GM18498 (cell line): ENCODE data around the gene CA10.

Experiments used
- ATAC-seq: cut with Tn5 transposase; IDR thresholded peaks from one replicate; pipeline ENCODE4 v1.9.1; 2021; ENCODE audit warnings: mild to moderate bottlenecking, moderate library complexity; ENCODE audit not compliant: unreplicated experiment

The CA10 gene

DNA sequence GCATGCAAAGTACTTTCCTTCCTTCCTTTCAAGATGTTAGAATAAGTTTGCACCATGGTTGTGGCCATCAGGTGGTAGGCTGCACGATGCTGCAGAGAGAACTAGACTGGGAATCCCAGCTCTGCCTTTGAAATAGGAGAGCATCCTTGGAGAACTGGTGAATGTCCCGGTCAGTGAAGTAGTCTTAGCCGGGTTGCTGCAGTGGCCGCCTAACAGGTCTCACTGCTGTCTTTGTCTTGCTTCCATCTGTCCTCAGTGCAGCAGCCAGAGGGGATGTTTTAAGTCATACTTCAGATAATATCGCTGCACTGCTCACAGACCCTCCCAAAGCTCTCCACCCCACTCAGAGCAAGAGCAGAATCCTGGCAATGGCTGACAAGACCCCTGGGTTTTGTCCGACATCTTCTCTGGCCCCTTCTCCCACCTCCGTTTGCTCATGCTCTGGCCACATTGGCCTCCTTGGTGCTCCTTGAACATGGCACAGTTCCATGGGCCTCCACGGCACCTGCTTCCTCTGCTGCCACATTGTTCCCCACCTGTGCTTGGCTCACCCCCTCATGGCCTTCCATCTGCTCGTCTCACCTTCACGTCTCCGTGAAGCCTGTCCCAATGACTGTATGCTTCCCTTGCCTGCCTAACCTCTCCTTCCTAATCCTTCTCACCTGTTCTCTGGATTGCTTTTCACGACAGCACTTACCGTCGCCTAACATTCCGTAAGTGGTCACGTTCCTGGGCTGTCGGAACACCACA is 458.3 kb downstream of the CA10 start:
- no peak for ATAC-seq

DNA sequence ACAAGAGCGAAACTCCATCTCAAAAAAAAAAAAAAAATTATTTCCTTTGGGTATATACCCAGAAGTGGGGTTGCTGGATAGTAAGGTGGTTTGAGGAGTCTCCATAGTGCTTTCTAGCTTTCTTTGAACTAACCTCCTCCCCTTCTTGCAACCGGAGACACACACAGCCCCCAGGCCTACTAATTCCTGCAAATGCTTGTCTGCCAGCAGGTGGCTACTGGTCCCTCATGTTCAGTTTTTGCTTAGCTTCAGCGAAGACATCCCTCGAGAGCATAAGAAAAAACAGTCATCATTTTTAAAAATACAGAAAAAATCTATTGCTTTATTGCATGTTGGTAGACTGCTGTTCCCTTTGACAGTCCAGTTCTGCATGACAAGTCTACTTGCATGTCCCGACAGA is 459.2 kb downstream of the CA10 start:
- ATAC-seq, result no peak

DNA sequence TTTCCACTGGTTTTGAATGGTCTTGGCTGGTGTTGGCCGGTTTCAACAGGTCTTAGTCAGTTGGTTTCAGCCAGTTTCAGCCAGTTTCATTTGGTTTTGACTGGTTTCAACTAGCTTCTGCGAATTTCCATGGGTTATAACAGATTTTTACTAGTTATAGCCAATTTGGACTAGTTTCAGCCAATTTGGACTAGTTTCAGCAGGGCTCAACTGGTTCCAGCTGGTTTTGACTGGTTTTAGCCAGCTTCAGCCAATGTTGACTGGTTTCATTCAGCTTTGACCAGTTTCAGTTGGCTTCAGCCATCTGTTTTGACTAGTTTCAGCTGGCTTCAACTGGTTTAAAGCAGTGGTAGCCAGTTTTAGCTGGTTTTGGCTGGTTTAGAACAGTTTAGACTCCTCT is 465.6 kb downstream of the CA10 start:
- no peak for ATAC-seq

DNA sequence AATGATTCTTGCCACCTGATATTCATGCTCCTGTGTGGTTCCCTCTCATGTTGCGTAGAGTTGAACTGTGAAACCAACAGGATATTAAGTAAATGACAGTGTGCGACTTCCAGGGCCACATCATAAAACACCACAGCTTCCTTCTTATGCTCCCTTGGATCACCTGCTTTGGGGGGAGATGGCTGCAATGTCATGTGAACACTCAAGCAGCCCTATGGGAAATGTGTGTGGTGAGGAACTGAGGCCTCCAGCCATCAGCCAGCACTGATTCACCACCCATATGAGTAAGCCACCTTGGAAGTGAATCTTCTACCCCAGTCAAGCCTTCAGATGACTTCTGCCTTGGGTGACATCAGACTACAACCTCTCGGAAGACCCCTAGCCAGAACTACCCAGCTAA is 470.6 kb downstream of the CA10 start:
- ATAC-seq, result no peak

DNA sequence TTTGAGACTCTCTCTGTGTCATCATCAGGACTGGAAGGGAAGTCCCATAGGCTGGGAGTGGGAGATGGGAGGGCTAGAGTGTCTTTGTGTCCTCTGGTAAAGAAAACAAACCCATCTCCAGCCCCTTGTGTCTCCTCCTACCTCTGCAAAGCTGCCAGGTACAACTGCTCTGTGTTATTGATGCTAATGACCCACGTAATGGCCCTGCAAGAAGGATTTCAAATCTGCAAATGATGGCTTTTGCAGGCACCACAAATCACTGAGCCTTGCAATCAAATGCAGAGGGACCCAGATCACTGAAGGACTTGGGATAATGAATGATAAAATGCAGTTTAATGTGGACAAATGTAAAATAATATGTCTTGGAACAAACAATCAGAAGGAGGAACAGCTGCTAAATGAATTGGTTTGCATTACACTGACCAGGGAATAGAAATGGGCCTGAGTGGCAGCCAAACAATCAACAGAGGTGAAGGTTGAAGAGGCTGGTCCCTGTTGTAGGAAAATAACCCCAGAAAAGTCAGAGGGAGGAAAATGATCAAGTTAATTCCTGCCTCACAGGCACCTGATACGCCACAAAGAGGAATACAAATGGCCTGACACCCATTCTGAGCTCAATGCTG is 473.1 kb downstream of the CA10 start:
- no peak for ATAC-seq

DNA sequence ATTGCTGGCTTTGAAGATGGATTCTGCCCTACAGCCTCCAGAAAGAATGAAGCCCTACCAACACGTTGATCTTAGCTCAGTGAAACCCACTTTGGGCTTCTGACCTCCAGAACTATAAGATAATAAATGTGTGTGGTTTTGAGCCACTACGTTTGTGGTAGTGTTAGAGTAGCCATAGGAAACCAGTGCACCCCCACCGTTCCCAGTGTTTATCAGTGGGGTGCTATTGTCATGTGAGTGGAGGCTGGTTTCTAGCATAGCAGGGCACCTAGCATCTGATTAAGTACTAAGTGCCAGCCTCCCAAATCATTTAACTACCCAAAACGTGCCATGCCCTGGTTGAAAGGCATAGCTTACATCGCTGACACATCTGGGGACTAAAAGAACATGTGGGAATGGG is 474.3 kb downstream of the CA10 start:
- ATAC-seq, result no peak

DNA sequence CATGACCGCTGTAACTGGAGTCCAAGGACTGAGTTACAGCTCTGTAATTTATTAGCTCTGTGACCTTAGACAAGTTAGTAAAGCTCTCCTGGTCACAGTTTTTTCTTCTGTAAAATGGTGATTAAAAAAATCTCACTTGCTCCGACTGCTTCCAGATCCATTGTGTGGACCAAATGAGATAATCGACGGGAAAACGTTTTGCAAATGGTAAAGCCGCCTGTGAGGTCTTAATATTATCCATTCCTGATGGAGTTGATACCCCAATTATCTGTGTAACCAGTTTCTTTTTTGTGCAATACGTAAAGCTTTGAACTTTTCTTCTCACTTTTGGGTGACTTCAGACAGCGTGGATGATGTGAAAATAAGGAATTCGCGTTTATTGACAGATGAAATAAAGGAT is 475.2 kb downstream of the CA10 start:
- ATAC-seq, result no peak

DNA sequence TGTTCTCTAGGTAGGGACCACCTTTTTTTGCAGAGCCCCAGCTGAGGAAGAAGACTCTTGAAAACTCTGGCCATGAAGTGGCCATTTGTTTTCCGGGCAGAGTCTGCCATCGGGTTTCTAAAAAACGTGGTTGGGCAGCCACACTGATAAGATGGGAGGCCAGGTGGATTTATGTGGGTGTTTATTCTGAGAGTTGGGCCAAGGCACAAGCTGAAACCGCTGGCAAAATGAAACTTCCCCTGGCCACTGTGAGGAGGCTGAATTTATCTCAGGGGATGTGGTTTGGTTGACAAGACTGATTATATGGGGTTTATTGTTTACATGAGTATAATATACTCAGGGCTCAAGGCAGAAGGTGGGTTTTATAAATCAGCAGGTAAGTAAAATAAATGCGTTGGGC is 476.4 kb downstream of the CA10 start:
- ATAC-seq, result no peak

DNA sequence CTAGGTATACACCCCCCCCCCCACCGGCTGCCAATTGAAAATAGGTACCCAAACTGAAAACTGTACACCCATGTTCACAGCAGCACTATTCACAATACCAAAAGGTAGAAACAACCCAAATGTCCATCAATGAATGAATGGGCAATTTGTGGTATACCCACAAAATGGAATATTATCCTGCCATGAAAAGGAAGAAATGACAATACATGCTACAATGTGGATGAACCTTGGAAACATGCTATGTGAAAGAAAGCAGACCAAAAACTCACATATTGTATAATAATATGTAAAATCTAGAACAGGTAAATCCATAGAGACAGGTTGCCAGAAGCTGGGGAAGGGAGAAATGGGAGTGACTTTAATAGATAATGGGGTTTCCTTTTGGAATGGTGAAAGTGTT is 480.6 kb downstream of the CA10 start:
- no peak for ATAC-seq

DNA sequence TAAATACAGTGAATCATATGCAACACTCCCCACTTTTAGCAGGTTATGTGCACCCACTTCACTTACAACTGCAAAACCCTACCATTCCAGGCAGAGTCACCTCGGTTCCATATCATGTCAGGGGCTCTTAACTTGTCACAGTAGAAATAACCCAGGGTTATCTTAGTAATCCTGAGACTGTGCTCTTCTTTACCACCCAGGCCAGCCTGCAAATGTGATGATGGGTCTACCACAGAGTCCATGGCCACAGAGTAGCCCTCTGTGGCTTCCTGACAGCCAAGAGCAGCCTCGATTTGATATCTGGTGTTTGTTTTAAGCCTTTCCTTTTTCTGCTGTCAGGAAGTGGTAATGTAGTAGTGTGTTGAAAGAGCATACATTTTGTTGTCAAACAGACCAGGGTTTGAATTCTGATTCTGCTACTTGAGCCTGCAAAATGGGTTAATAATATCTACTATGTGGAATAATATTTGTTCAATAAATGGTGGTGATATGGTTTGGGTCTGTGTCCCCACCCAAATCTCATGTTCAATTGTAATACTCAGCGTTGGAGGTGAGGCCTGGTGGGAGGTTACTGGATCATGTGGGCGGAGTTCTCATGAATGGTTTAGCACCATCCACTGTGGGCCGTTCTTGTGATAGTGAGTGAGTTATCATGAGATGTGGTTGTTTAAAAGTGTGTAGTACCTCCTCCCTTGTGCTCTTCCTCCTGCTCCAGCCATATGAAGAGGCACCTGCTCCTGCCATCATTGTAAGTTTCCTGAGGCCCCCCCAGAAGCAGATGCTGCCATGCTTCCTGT is 481.6 kb downstream of the CA10 start:
- no peak for ATAC-seq

DNA sequence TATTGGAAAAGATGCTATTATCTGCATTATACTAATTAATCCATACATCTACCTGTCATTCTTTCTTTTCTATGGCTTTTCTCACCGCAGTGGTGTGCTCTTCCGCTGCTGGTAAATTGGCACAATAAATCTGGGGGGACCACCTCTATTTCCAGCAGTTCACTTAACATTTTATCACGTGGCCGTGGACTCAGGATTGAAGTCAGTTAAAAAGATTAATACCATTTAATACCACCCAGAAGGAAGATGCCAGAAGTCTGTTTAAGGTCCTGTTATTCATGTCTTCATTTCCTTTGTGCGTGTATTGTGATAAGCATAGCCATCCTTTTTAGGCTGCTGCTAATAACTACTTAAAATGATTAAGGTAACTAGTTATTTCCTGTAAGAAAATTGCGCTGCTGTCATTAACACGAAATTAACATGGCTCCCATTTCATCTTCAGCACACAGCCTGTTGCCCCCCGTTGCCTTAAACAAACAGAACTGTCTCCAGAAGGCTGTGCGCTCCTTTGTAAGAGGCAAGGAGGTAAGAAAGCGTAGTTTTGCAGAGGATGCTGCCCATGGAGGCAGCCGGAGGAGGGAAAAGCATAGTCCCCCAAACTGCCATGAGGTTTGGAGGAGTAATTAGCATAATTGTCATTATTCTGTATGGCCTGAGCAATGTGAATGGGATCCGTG is 483.8 kb downstream of the CA10 start:
- ATAC-seq, result no peak

DNA sequence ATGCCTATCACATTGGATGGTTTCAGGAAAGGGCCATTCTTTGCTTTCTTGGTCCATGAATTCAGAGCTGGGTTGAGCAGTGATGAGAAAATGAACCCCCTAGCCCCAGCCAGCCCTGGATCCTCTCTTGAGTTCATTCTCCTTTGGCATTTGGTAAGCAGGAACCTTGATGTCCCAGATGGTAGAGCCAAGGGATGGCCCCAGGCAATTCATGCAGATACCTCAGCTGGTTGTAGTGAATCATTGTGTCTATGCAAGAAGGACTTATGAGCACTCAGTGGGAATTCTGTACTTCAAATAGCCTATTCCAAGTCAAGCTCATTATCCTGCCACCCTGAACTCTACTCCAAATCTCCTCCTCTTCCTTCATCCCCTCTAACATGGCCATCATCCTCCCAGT is 485.4 kb downstream of the CA10 start:
- no peak for ATAC-seq

DNA sequence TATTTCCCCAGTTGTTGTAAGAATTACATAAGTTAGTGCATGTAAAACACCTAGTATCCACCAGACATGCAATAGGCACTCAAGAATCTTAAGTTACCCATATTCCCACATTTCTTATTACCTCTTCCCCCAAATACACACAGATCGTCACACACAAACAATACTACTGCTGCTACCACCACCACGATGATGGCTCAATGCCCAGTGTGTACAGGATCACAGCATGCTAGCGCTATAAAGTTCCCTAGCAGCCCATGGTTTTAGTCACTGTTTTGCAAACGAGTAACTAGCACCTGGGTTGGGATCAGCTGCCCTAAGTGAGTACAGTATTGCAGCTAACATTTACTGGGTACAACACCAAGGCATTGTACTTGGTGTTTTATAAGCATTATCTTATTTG is 486.4 kb downstream of the CA10 start:
- no peak for ATAC-seq

DNA sequence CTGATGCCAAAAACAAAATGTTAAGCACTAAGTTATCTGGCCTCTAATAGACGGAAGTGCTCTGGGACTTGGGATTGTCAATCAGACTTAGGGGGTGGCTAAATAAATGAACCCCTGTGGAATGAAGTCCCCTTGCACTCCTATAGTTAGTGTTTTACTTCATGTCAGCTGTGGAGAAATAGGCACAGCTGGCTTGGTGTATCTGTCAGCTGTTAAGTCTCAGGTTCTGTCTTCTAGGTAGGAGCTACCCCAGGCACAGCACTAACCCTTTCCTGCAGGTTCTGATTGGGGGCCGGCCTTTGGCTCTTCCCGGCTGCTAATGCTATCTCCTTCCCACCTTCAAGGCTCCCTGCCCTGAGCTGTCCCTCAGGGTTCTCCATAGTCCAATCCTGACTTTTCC is 487.6 kb downstream of the CA10 start:
- no peak for ATAC-seq

DNA sequence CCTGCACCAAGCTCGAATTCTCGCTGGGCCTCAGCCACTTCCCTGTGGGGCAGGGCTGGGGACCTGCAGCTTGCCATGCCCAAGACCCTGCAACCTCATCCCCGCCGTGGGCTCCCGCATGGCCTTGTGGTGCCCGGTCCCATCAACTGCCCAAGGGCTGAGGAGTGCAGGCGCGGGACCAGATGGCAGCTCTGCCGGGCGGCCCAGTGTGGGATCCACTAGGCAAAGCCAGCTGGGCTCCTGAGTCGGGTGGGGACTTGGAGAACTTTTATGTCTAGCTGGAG is 489.6 kb downstream of the CA10 start:
- no peak for ATAC-seq

DNA sequence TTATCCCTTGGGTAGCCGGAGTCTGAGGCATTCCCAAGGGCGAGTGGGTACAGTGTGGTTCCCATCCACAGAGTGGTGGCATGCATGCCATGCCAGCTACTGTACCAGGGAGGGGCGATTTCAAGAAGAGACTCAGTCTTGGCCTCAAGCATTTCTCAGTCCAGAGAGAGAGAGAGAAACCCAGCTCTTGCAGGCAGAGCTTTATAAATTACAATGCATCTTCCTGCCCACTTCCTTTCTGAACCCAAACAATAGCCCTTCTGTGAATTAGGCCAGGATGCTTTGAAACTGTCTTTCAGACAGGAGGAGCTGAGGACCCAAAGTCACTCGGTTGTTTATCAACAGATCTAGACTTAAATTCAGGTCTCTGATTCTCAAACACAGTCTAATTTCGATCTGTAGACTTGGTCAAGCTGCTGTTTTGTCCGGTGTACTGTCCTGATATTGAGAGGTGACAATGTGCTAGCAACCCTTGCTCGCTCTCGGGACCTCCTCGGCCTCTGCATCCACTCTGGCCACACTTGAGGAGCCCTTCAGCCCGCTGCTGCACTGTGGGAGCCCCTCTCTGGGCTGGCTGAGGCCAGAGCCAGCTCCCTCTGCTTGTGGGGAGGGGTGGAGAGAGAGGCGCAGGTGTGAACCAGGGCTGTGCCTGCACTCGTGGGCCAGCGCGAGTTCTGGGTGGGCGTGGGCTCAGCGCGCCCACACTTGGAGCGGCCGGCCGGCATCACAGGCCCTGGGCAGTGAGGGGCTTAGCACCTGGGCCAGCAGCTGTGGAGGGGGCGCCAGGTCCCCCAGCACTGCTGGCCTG is 490.2 kb downstream of the CA10 start:
- ATAC-seq, result no peak

DNA sequence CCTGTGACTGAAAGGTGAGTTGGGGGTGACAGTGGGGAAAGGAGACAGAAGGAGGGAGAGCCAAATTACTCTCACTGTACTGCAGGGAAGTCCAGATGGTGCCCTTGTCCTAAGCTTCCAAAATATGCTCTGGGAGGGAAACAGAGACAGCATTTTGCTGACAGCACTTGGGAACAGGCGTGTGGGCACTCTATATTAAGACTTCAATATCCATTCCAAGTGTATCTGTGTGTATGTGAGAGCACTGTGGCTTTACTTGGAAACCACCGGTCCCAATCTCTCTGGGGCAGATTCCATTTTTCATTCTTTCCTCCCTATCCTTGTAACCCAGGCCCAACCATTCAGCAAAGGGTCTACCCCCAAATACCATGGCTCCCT is 490.8 kb downstream of the CA10 start:
- ATAC-seq, result no peak

DNA sequence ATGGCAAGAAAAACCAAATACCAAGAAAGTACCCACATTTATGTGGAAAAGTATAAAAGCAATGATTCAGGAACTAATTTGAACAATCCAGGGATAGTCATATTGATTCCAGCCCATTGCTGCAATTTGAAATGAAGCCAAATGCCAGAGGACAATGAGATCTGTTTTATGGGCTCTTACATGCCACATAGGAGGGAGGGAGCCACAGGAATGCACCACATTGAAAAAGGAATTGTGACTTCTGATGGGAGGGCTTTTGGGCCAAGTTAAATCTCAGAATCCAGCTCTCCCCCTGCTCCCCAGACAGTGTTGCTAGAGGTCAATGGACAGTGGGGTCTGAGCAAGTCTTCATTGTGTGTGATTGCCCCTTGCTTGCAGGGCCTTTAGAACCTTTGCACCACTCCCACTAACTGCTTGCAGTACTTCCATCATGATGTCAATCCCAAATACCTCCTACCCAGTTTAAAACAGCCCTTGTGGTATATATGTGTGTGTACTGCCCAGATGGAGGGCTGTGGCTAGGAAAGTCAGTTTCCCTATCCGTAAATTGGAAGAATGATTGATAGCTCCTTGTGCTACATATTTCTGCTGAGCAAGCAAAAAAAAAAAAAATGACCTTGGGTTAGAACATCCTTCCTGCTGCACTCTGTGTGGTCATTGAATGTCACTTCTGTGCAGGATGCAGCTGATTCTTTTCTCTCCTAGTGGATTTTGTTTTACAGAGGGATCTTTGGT is 491.4 kb downstream of the CA10 start:
- no peak for ATAC-seq

DNA sequence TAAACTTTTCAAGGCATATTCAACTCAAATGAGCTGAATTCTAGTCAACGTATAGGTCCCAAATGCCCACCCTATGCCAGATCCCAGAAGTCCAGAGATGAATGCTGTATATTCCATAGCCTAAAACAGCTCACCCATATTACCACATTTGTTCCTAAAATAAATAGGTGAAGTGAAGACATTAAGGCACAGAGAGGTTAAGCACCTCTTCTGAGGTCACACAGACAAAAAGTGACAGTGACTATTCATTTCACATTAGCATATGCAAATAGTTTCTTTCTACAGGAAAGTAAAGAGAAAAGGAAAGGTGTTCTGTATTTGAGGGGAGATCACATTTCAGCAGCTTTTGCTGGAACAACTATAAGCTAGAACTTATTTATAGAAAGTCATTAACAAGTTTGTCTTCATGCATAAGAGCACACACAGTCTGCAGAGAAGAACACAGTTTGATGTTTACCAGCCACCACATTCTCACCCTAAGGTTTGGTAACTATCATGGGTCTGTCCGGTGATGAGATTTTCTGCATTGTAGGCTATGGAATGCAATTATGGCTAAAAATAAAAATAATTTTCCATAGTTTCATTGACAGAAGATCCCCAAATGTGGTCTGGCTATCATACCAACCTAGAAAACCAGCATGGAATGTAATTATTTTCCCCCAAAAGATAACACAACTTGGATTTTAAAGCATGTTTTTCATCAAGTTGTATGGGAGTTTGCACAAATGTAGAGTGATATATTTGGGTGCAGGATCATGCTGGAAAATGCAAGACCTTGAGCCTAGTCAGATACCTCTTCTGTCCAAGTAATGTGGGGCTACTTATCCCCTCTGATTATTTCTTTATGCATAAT is 496.1 kb downstream of the CA10 start:
- no peak for ATAC-seq
